ENCODE results near the gene ADD3.

DNA sequence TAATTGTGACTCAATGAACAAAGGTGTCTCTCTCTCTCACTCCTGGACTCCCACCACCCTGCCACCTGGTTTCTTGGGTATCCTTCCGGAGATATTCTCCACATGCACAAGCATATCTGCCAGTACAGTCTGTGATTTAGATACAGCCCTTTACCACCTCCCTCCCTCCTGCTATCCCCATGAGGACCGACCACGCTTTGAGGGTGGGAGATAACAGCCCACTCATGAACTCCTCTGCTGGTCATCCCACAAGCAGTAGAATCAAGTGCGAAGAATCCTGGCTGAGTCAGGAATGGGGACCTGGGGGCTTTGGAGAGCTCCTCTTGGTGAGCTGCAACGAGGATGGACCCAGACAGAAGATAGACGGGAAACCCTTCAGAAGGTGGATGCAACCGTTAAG is 171.4 kb downstream of the ADD3 start:
- no peak for TF ChIP-seq IRF2 (CRISPR knock-in tag; IDR thresholded peaks at IDR 0.05; ENCODE audit: borderline replicate concordance, low read depth)
- TF ChIP-seq, protein P1, sequence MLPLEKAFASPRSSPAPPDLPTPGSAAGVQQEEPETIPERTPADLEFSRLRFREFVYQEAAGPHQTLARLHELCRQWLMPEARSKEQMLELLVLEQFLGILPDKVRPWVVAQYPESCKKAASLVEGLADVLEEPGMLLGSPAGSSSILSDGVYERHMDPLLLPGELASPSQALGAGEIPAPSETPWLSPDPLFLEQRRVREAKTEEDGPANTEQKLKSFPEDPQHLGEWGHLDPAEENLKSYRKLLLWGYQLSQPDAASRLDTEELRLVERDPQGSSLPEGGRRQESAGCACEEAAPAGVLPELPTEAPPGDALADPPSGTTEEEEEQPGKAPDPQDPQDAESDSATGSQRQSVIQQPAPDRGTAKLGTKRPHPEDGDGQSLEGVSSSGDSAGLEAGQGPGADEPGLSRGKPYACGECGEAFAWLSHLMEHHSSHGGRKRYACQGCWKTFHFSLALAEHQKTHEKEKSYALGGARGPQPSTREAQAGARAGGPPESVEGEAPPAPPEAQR (CRISPR knock-in tag; IDR thresholded peaks at IDR 0.05), result no peak
- TF ChIP-seq NFYB (CRISPR knock-in tag; conservative IDR thresholded peaks at IDR 0.05; ENCODE audit: low read depth), result no peak
- no peak for TF ChIP-seq ZNF416 (CRISPR knock-in tag; IDR thresholded peaks at IDR 0.05)
- no peak for TF ChIP-seq E2F4 (CRISPR knock-in tag; IDR thresholded peaks at IDR 0.05; ENCODE audit: borderline replicate concordance, low read depth)
- TF ChIP-seq CTCF (IDR thresholded peaks at IDR 0.05), result no peak

Data from WTC11 (cell line).